ENCODE measurements around the gene HMGCS1. TPM values are rescaled to one million over a fixed set of nuclear protein-coding genes. Genes with fewer than 3 reads are reported as not detected.

Gene HMGCS1
- total and polyA plus RNA-seq, 9 of the 15 experiments (the other 6 are each of a cell fraction or from before 2014, with no cell fraction given): 43.7 to 337 (median 111) TPM

DNA sequence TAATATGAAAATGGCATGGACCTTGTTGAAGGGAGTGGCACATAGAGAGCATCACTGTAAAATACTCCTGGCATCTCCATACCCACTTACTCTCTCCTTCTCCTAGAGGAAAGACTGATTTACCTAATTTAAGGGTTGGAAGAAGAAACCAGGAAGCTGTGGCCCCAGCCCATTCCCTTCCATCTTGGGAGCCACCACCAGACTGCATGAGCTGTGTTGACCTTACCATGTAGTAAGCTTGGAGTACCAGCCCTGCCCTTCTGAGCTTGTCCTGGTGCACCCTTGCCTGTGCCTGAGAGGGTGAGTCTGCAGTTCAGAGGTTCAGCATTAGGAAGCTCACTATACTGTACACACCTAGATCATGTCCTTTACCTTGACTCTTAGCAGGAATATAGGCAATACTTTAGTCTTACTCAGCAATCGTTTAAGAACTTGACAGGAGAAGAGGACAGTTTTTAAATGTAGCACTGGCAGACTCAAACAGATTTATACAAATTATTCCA is 35.7 kb upstream of the HMGCS1 start:
- H2AFZ ChIP-seq (ENCODE audit: low read depth, low read length): peak overlapping the region; percentile 21; the same call in 1 of the 2 replicates
- no peaks in the 10 kb centered on the region for H3K27me3 ChIP-seq (ENCODE audit: control insufficient read depth in 2 of 2, insufficient read depth in 2 of 2, low read length in 2 of 2)
- intact Hi-C loops (cut with micrococcal nuclease) (no loop called here), in situ Hi-C loops (cut with MboI) (no loop called here)
- ATAC-seq (no peak; the same call in 1 of the 3 replicates), FAIRE-seq (no peak), DNase-seq (ENCODE audit: extremely low read depth in 1 of 4, low spot score in 3 of 4) (no peak)
- H3K9me1 ChIP-seq (ENCODE audit: control insufficient read depth, insufficient read depth, low read length): no peaks in the 10 kb centered on the region
- no peak overlapping the region for H3K4me2 ChIP-seq (ENCODE audit: insufficient read depth, low read length)
- no TSS peak for BruUV-seq (replicated peaks)
- peaks cover 0 to 12% of the 10 kb centered on the region in 2 experiments; a peak in 4 of 5 replicates for H3K4me1 ChIP-seq (replicated peaks in 1 of 2; ENCODE audit: control insufficient read depth in 2 of 2, insufficient read depth in 2 of 2, low read length in 2 of 2)
- 43% methylated on average over 1 of the region's 1 CpG for WGBS (ENCODE audit: insufficient coverage, low coverage, missing lambda C conversion rate)
- ChIA-PET CTCF (ENCODE audit: low intra/inter-chr PET ratio) (no interaction called here), POLR2A (interaction anchor here (1.1 to 1.2 kb wide), 2 partner anchors 18 to 22 kb away, joined by 3 to 4 read pairs; no protein-coding TSS in a partner anchor)
- no peak overlapping the region for H3K27ac ChIP-seq (ENCODE audit: extremely low read depth, low read depth, low read length)
- TF ChIP-seq HNRNPL (IDR thresholded peaks at IDR 0.05; ENCODE audit: low read depth, low read length) (no peak), ZNF316 (IDR thresholded peaks at IDR 0.05) (peak; percentile 36; the same call in 1 of the 2 replicates), MAFG (tag; conservative IDR thresholded peaks at IDR 0.05) (0 out of 2 replicates have a peak, but pooled peaks have one; percentile 6), ZBTB1 (CRISPR knock-in tag; IDR thresholded peaks at IDR 0.05; ENCODE audit: borderline replicate concordance, low read depth) (no peak), GTF2F1 (IDR thresholded peaks at IDR 0.05; ENCODE audit: low read depth, low read length) (no peak), ZNF165 (CRISPR knock-in tag; IDR thresholded peaks at IDR 0.05; ENCODE audit: borderline replicate concordance) (no peak)
- no peaks in the 10 kb centered on the region for H3K79me2 ChIP-seq (ENCODE audit: control insufficient read depth, insufficient read depth, low read length)
- no peaks in the 10 kb centered on the region for H3K9me3 ChIP-seq (replicated peaks; ENCODE audit: control insufficient read depth, insufficient read depth, low read depth, low read length)
- H3K9ac ChIP-seq (ENCODE audit: insufficient read depth in 1 of 2, low read depth in 2 of 2, low read length in 2 of 2): no peak overlapping the region
- no peak overlapping the region for H3K4me3 ChIP-seq
- H4K20me1 ChIP-seq (replicated peaks; ENCODE audit: control insufficient read depth, insufficient read depth, low read length): no peaks in the 10 kb centered on the region
- H3K36me3 ChIP-seq (ENCODE audit: control insufficient read depth, insufficient read depth, low read length): no peaks in the 10 kb centered on the region

DNA sequence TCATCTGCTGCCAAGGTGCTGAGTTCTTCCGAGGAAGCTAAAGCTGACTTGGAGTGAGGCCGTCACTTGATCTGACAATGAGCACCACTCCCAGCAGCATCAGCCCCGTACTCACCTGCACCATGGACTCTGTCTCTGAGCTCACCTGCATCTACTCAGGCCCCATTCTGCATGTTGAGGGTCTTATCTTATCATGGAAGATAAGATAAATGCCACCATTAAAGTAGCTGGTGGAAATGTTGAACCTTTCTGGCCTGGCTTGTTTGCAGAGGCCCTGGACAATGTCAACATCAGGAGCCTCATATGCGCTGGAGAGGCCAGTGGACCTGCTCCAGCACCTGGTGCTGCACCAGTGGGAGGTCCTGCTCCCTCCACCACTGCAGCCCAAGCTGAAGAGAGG is 35.0 kb upstream of the HMGCS1 start:
- Histone ChIP-seq H3K9me3 (replicated peaks; ENCODE audit: control insufficient read depth, insufficient read depth, low read depth, low read length) (no peaks in the 10 kb centered on the region), H2AFZ (ENCODE audit: low read depth, low read length) (no peak overlapping the region), H3K4me3 (no peak overlapping the region), H3K27me3 (ENCODE audit: control insufficient read depth in 2 of 2, insufficient read depth in 2 of 2, low read length in 2 of 2) (no peaks in the 10 kb centered on the region), H3K36me3 (ENCODE audit: control insufficient read depth, insufficient read depth, low read length) (no peaks in the 10 kb centered on the region), H3K4me2 (ENCODE audit: insufficient read depth, low read length) (no peak overlapping the region), H3K4me1 (replicated peaks in 1 of 2; ENCODE audit: control insufficient read depth in 2 of 2, insufficient read depth in 2 of 2, low read length in 2 of 2) (peaks cover 0 to 12% of the 10 kb centered on the region in 2 experiments; a peak in 4 of 5 replicates), H3K27ac (ENCODE audit: extremely low read depth, low read depth, low read length) (no peak overlapping the region), H3K79me2 (ENCODE audit: control insufficient read depth, insufficient read depth, low read length) (no peaks in the 10 kb centered on the region), H3K9ac (ENCODE audit: insufficient read depth in 1 of 2, low read depth in 2 of 2, low read length in 2 of 2) (no peak overlapping the region), H4K20me1 (replicated peaks; ENCODE audit: control insufficient read depth, insufficient read depth, low read length) (no peaks in the 10 kb centered on the region), H3K9me1 (ENCODE audit: control insufficient read depth, insufficient read depth, low read length) (no peaks in the 10 kb centered on the region)
- no peak for FAIRE-seq
- no peak for DNase-seq (ENCODE audit: extremely low read depth in 1 of 4, low spot score in 3 of 4)
- no TSS peak for BruUV-seq (replicated peaks)
- no peak for ATAC-seq
- in situ Hi-C loops (cut with MboI): no loop called here
- WGBS (ENCODE audit: insufficient coverage, low coverage, missing lambda C conversion rate): 54% methylated on average over 4 of the region's 4 CpGs
- CTCF ChIA-PET (ENCODE audit: low intra/inter-chr PET ratio): no interaction called here
- intact Hi-C loops (cut with micrococcal nuclease): no loop called here
- TF ChIP-seq ZNF121 (CRISPR knock-in tag; conservative IDR thresholded peaks at IDR 0.05) (no peak), LEF1 (IDR thresholded peaks at IDR 0.05) (no peak), ZNF143 (CRISPR knock-in tag; IDR thresholded peaks at IDR 0.05) (no peak), HLTF (IDR thresholded peaks at IDR 0.05) (no peak), ZNF75A (CRISPR knock-in tag; IDR thresholded peaks at IDR 0.05) (no peak), ZNF707 (CRISPR knock-in tag; conservative IDR thresholded peaks at IDR 0.05) (no peak), YBX1 (IDR thresholded peaks at IDR 0.05) (no peak)
- TF ChIP-seq, protein P1, sequence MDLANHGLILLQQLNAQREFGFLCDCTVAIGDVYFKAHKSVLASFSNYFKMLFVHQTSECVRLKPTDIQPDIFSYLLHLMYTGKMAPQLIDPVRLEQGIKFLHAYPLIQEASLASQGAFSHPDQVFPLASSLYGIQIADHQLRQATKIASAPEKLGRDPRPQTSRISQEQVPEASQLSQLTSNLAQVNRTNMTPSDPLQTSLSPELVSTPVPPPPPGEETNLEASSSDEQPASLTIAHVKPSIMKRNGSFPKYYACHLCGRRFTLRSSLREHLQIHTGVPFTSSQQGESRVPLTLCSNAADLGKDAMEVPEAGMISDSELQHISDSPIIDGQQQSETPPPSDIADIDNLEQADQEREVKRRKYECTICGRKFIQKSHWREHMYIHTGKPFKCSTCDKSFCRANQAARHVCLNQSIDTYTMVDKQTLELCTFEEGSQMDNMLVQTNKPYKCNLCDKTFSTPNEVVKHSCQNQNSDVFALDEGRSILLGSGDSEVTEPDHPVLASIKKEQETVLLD (IDR thresholded peaks at IDR 0.05): no peak
- TF ChIP-seq, protein P2, sequence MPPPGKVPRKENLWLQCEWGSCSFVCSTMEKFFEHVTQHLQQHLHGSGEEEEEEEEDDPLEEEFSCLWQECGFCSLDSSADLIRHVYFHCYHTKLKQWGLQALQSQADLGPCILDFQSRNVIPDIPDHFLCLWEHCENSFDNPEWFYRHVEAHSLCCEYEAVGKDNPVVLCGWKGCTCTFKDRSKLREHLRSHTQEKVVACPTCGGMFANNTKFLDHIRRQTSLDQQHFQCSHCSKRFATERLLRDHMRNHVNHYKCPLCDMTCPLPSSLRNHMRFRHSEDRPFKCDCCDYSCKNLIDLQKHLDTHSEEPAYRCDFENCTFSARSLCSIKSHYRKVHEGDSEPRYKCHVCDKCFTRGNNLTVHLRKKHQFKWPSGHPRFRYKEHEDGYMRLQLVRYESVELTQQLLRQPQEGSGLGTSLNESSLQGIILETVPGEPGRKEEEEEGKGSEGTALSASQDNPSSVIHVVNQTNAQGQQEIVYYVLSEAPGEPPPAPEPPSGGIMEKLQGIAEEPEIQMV (tag; conservative IDR thresholded peaks at IDR 0.05; ENCODE audit: low read depth): no peak
- POLR2A ChIA-PET: interaction anchor here (0.6 to 1.3 kb wide), 3 partner anchors 18 to 80 kb away, joined by 3 to 4 read pairs (median 4); partner anchors contain the start of gene HMGCS1
